Panc1 (cell line): ENCODE results near the gene PNRC1. TPM values are rescaled to one million over a fixed set of nuclear protein-coding genes. Genes with fewer than 3 reads are reported as not detected.

ENCODE experiments used
- ATAC-seq: fragments of 200-7000 bp; cut with Tn5 transposase; 2 replicates; pipeline ENCODE4 v1.9.1; 2020; ENCODE audit warnings: mild to moderate bottlenecking, moderate library complexity
- BruUV-seq: library from RNA; stranded (reverse); fragments of 400-500 nt; replicated peaks from 2 replicates; lab custom pipeline; 2021; lab: Mats Ljungman, UMichigan
- CTCF ChIA-PET: fragments of 300-600 bp; sonication (Branson Sonifier 250); formaldehyde crosslinking; loops from one replicate; lab custom pipeline; 2022; ENCODE audit warnings: antibody characterized with exemption; lab: Charles Lee
- POLR2A ChIA-PET: fragments of 300-600 bp; sonication (Branson Sonifier 250); formaldehyde crosslinking; loops from one replicate; lab custom pipeline; 2022; ENCODE audit warnings: antibody characterized with exemption; lab: Charles Lee
- DNase-seq: peaks from one replicate; pipeline ENCODE4 v3.0.0-alpha.2; 2010; ENCODE audit warnings: low read depth, low spot score
- H3K27ac ChIP-seq: 2 replicates; pipeline ENCODE4 v1.5.1; 2011; ENCODE audit warnings: mild to moderate bottlenecking, low read length, inconsistent platforms
- H3K27me3 ChIP-seq: fragments of 200-500 bp; sonication (Bioruptor generic); 2 replicates; pipeline ENCODE4 v1.6.0; 2014; ENCODE audit warnings: low read length, inconsistent platforms; ENCODE audit not compliant: control insufficient read depth, insufficient read depth
- H3K36me3 ChIP-seq: fragments of 200-500 bp; sonication (Bioruptor generic); 2 replicates; pipeline ENCODE4 v1.5.1; 2014; ENCODE audit warnings: inconsistent platforms, mild to moderate bottlenecking, low read length, moderate library complexity; ENCODE audit not compliant: control insufficient read depth, insufficient read depth
- H3K4me1 ChIP-seq: 2 replicates; pipeline ENCODE4 v1.5.1; 2011; ENCODE audit warnings: inconsistent platforms, mild to moderate bottlenecking, low read length, moderate library complexity; ENCODE audit not compliant: control insufficient read depth, insufficient read depth
- H3K4me3 ChIP-seq, 2 experiments: 2 replicates each; pipeline ENCODE4 v1.5.1; 2011 to 2012; ENCODE audit warnings: low read depth in 2 of 2, low read length in 2 of 2, mild to moderate bottlenecking in 2 of 2, inconsistent platforms in 1 of 2, moderate library complexity in 1 of 2
- H3K9me3 ChIP-seq: fragments of 200-500 bp; sonication (Bioruptor generic); 2 replicates; pipeline ENCODE4 v1.5.1; 2014; ENCODE audit warnings: low read depth, mild to moderate bottlenecking, inconsistent platforms, low read length, moderate library complexity; ENCODE audit not compliant: control insufficient read depth, insufficient read depth
- CTCF ChIP-seq: fragments of 450-650 bp; IDR thresholded peaks from 2 replicates; pipeline ENCODE4 v1.5.1; 2017; ENCODE audit warnings: mild to moderate bottlenecking
- POLR2AphosphoS5 ChIP-seq: IDR thresholded peaks from 2 replicates; pipeline ENCODE4 v1.6.1; 2012; ENCODE audit warnings: mild to moderate bottlenecking, low read depth, low read length, moderate library complexity
- REST ChIP-seq, 2 experiments: IDR thresholded peaks; 2 replicates each; pipeline ENCODE4 v1.6.1; 2011 to 2012; ENCODE audit warnings: low read depth in 2 of 2, control low read depth in 1 of 2, low read length in 1 of 2, mild to moderate bottlenecking in 1 of 2, moderate library complexity in 1 of 2; ENCODE audit not compliant: insufficient read depth in 1 of 2
- SIN3A ChIP-seq: IDR thresholded peaks from 2 replicates; pipeline ENCODE4 v1.6.1; 2012; ENCODE audit warnings: low read depth, mild to moderate bottlenecking, low read length, moderate library complexity, borderline replicate concordance; ENCODE audit not compliant: insufficient read depth
- TCF7L2 ChIP-seq: IDR thresholded peaks from 2 replicates; pipeline ENCODE4 v1.6.1; 2011; ENCODE audit warnings: mild to moderate bottlenecking, low read depth, low read length, inconsistent platforms
- in situ Hi-C: cut with HindIII; loops from 2 replicates; pipeline ENCODE4 v1.10.0; 2016; ENCODE audit warnings: low sequenced_read_pairs, low pct_unique_long_range_greater_than_20kb
- intact Hi-C: fragments of 100-400 bp; cut with micrococcal nuclease; formaldehyde crosslinking; loops from one replicate; pipeline ENCODE4 v1.10.0; 2022; ENCODE audit not compliant: unreplicated experiment
- total RNA-seq: library from RNA; stranded (reverse); gene quantifications from one replicate; pipeline ENCODE4 v1.2.1, GENCODE V29; 2021; ENCODE audit not compliant: unreplicated experiment

Gene PNRC1
- total RNA-seq, 1 experiment from 2014 or later, result 63.5 TPM

DNA sequence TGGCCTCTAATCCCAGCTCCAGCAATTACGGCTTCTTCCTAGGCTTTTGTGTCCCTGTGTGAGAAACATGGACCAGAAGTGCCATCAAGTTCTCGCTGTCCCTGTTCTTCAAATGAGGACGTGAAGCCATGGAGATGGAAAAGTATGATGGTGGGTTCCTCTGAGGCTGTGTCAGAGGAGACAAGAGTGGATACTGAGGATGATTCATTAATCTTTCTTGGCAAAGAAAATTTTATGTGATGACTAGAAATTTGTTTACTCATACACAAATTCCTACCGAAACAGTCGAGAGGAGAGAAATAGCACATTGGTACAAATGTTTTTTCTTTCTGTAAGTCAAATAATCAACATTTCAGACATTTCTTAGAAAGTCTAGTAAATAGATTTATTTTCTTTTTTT, 35.0 kb upstream of the PNRC1 start:
- CTCF ChIA-PET, result no interaction called here
- in situ Hi-C loops, result no loop called here
- POLR2A ChIA-PET, result no interaction called here

GRCh38 chr6:89047473-89047872, 33.1 kb upstream of the PNRC1 start:
- ChIA-PET POLR2A (interaction anchor here (0.7 kb wide), 1 partner anchor 128 kb away, joined by 3 read pairs; no protein-coding TSS in a partner anchor), CTCF (no interaction called here)
- Histone ChIP-seq H3K27me3 (no peaks in the 10 kb centered on the region), H3K4me3 (no peak overlapping the region), H3K27ac (no peak overlapping the region), H3K36me3 (no peaks in the 10 kb centered on the region), H3K9me3 (no peaks in the 10 kb centered on the region), H3K4me1 (no peaks in the 10 kb centered on the region)
- TF ChIP-seq CTCF, result no peak
- no peak for TF ChIP-seq REST (IDR thresholded peaks at IDR 0.05; ENCODE audit: insufficient read depth in 1 of 2, low read depth in 2 of 2, low read length in 1 of 2)
- TF ChIP-seq POLR2AphosphoS5, result no peak
- no peak for TF ChIP-seq SIN3A
- TF ChIP-seq TCF7L2, result no peak
- no peak for DNase-seq
- intact Hi-C loops (no loop called here), in situ Hi-C loops (no loop called here)
- no TSS peak for BruUV-seq
- ATAC-seq, result no peak

More for the DNA sequence above, 35.0 kb upstream of the PNRC1 start:
- no TSS peak for BruUV-seq
- Histone ChIP-seq H3K9me3 (no peaks in the 10 kb centered on the region), H3K4me3 (no peak overlapping the region), H3K27me3 (no peaks in the 10 kb centered on the region), H3K36me3 (no peaks in the 10 kb centered on the region), H3K27ac (no peak overlapping the region), H3K4me1 (no peaks in the 10 kb centered on the region)
- TF ChIP-seq CTCF, result no peak
- TF ChIP-seq SIN3A, result no peak
- TF ChIP-seq TCF7L2, result no peak
- TF ChIP-seq POLR2AphosphoS5, result no peak
- no peak for TF ChIP-seq REST (IDR thresholded peaks at IDR 0.05; ENCODE audit: insufficient read depth in 1 of 2, low read depth in 2 of 2, low read length in 1 of 2)
- DNase-seq, result no peak
- intact Hi-C loops, result no loop called here
- no peak for ATAC-seq
